GM23338 (cell line): ENCODE measurements around the gene TOLLIP. TPM values are rescaled to one million over a fixed set of nuclear protein-coding genes. Genes with fewer than 3 reads are reported as not detected.

ENCODE experiments used
- ATAC-seq: fragments of 200-7000 bp; cut with Tn5 transposase; 3 replicates; pipeline ENCODE4 v1.9.1; 2020
- DNase-seq: peaks from one replicate; pipeline ENCODE4 v3.0.0-alpha.2; 2015; ENCODE audit warnings: low spot score
- H2AFZ ChIP-seq: fragments of 200-600 bp; sonication (generic); 2 replicates; pipeline ENCODE4 v1.8.0; 2016; ENCODE audit warnings: antibody characterized with exemption, mild to moderate bottlenecking, moderate library complexity
- H3F3A ChIP-seq: fragments of 200-600 bp; sonication (generic); replicated peaks from 2 replicates; pipeline ENCODE4 v1.8.0; 2017; ENCODE audit warnings: antibody characterized with exemption, mixed run types, low read depth
- H3K27ac ChIP-seq: fragments of 200-600 bp; sonication (generic); 2 replicates; pipeline ENCODE4 v1.6.1; 2016; ENCODE audit warnings: low read depth
- H3K27me3 ChIP-seq: fragments of 200-600 bp; sonication (generic); 2 replicates; pipeline ENCODE4 v1.8.0; 2016; ENCODE audit warnings: mild to moderate bottlenecking, mixed run types, moderate library complexity; ENCODE audit not compliant: insufficient read depth
- H3K36me3 ChIP-seq: fragments of 200-600 bp; sonication (generic); 2 replicates; pipeline ENCODE4 v1.8.0; 2016; ENCODE audit warnings: mild to moderate bottlenecking; ENCODE audit not compliant: insufficient read depth
- H3K4me1 ChIP-seq: fragments of 200-600 bp; sonication (generic); 2 replicates; pipeline ENCODE4 v1.8.0; 2016; ENCODE audit warnings: mild to moderate bottlenecking, moderate library complexity; ENCODE audit not compliant: insufficient read depth
- H3K4me2 ChIP-seq: fragments of 200-600 bp; sonication (generic); 2 replicates; pipeline ENCODE4 v1.7.1; 2017; ENCODE audit warnings: mixed run types
- H3K4me3 ChIP-seq: fragments of 200-600 bp; sonication (generic); 2 replicates; pipeline ENCODE4 v1.6.1; 2016; ENCODE audit warnings: mixed run types
- H3K79me2 ChIP-seq: fragments of 200-600 bp; sonication (generic); replicated peaks from 2 replicates; pipeline ENCODE4 v1.8.0; 2017; ENCODE audit warnings: mild to moderate bottlenecking; ENCODE audit not compliant: insufficient read depth
- H3K9me2 ChIP-seq: fragments of 200-600 bp; sonication (generic); 2 replicates; pipeline ENCODE4 v1.8.0; 2017; ENCODE audit not compliant: insufficient read depth
- H4K20me1 ChIP-seq: fragments of 200-600 bp; sonication (generic); replicated peaks from 2 replicates; pipeline ENCODE4 v1.8.0; 2017; ENCODE audit warnings: mild to moderate bottlenecking; ENCODE audit not compliant: insufficient read depth
- H3K27ac Mint-ChIP-seq: 2 replicates; pipeline ENCODE4 v1.8.0; 2020; ENCODE audit warnings: inconsistent platforms, mild to moderate bottlenecking, moderate library complexity, mixed read lengths
- H3K27me3 Mint-ChIP-seq: 3 replicates; pipeline ENCODE4 v1.8.0; 2022; ENCODE audit warnings: low read depth, mild to moderate bottlenecking, moderate library complexity, mixed read lengths, inconsistent platforms; ENCODE audit not compliant: insufficient read depth, poor library complexity
- H3K36me3 Mint-ChIP-seq: 3 replicates; pipeline ENCODE4 v1.8.0; 2021; ENCODE audit warnings: low read depth, mild to moderate bottlenecking, inconsistent platforms, moderate library complexity, mixed read lengths
- H3K4me1 Mint-ChIP-seq: 3 replicates; pipeline ENCODE4 v1.8.0; 2020; ENCODE audit warnings: mild to moderate bottlenecking, inconsistent platforms, mixed read lengths
- H3K4me3 Mint-ChIP-seq: 3 replicates; pipeline ENCODE4 v1.8.0; 2021; ENCODE audit warnings: moderate library complexity, mild to moderate bottlenecking, inconsistent platforms, mixed read lengths
- H3K9me3 Mint-ChIP-seq: 3 replicates; pipeline ENCODE4 v1.8.0; 2020; ENCODE audit warnings: moderate library complexity, mild to moderate bottlenecking, inconsistent platforms, mixed read lengths
- EZH2 ChIP-seq: fragments of 200-600 bp; sonication (generic); IDR thresholded peaks from one replicate; pipeline ENCODE4 v1.8.0; 2017; ENCODE audit warnings: antibody characterized with exemption, mild to moderate bottlenecking, low read depth; ENCODE audit not compliant: unreplicated experiment
- JUNB ChIP-seq: IDR thresholded peaks from one replicate; pipeline ENCODE4 v1.6.1; 2016; ENCODE audit warnings: antibody characterized with exemption; ENCODE audit not compliant: unreplicated experiment
- ZNF331 ChIP-seq: fragments of 250-450 bp; sonication (Bioruptor Pico); IDR thresholded peaks from 2 replicates; pipeline ENCODE4 v1.5.0; 2020; ENCODE audit warnings: low read depth, mild to moderate bottlenecking, moderate library complexity
- ZNF462 ChIP-seq: fragments of 250-450 bp; sonication (Bioruptor Pico); IDR thresholded peaks from 2 replicates; pipeline ENCODE4 v1.5.0; 2020; ENCODE audit warnings: mild to moderate bottlenecking, moderate library complexity
- polyA plus RNA-seq: library from polyadenylated mRNA; unstranded; fragments of >200 nt; fragmentation: Nextera tagmentation; extraction: Ambion mirVana; gene quantifications from 2 replicates; pipeline ENCODE4 v1.2.1, GENCODE V29; 2016
- total RNA-seq: library from RNA; depleted of rRNA; stranded (reverse); fragments of >200 nt; shearing (Covaris generic); gene quantifications from 2 replicates; pipeline ENCODE4 v1.2.3, GENCODE V29; 2014

The TOLLIP gene
- total and polyA plus RNA-seq, 2 experiments from 2014 or later: 13.5 to 18.0 TPM

GRCh38 chr11:1353383-1354124 is 44.1 kb upstream of the TOLLIP start (continued):
- TF ChIP-seq ZNF462: no peak

GRCh38 chr11:1352696-1353382 is 43.4 kb upstream of the TOLLIP start:
- ATAC-seq (no peak), DNase-seq (no peak)
- H4K20me1 ChIP-seq: no peaks in the 10 kb centered on the region
- no peak overlapping the region for H3K4me2 ChIP-seq
- H3K9me2 ChIP-seq: no peaks in the 10 kb centered on the region
- H3K4me3 ChIP-seq: no peak overlapping the region
- H3K27ac Mint-ChIP-seq: no peak overlapping the region
- 0 out of 3 replicates have a peak, but pooled peaks cover 5% of the 10 kb centered on the region for H3K9me3 Mint-ChIP-seq
- no peak overlapping the region for H3K4me3 Mint-ChIP-seq
- no peaks in the 10 kb centered on the region for H3K79me2 ChIP-seq
- no peaks in the 10 kb centered on the region; the same call in 2 of the 3 replicates for H3K36me3 Mint-ChIP-seq
- no peaks in the 10 kb centered on the region for H3K27me3 ChIP-seq
- TF ChIP-seq ZNF331 (CRISPR knock-in tag): no peak
- no peak for TF ChIP-seq JUNB
- no peak for TF ChIP-seq EZH2
- H3K4me1 ChIP-seq: no peaks in the 10 kb centered on the region
- H3K36me3 ChIP-seq: no peaks in the 10 kb centered on the region
- no peak overlapping the region for H3K27ac ChIP-seq
- H3K4me1 Mint-ChIP-seq: peaks cover 7% of the 10 kb centered on the region
- H3F3A ChIP-seq: no peaks in the 10 kb centered on the region
- H3K27me3 Mint-ChIP-seq: peaks cover 15% of the 10 kb centered on the region
- H2AFZ ChIP-seq: no peak overlapping the region
